MM.1S (cell line): ENCODE results near the gene PITPNM3.

Experiments
- EZH2 ChIP-seq: fragments of 300-600 bp; sonication (generic); optimal IDR thresholded peaks from 2 replicates; pipeline ENCODE3; 2017; ENCODE audit warnings: low read depth, mild to moderate bottlenecking, antibody characterized with exemption, low read length, mixed read lengths
- EZH2phosphoT487 ChIP-seq: fragments of 300-600 bp; sonication (generic); IDR thresholded peaks from 2 replicates; pipeline ENCODE4 v1.6.1; 2018; ENCODE audit warnings: antibody characterized with exemption, low read length
- TF ChIP-seq, protein P1 (sequence below): fragments of 300-600 bp; sonication (generic); IDR thresholded peaks from 2 replicates; pipeline ENCODE4 v1.5.1; 2016; ENCODE audit warnings: antibody characterized with exemption, low read length, mixed read lengths

DNA sequence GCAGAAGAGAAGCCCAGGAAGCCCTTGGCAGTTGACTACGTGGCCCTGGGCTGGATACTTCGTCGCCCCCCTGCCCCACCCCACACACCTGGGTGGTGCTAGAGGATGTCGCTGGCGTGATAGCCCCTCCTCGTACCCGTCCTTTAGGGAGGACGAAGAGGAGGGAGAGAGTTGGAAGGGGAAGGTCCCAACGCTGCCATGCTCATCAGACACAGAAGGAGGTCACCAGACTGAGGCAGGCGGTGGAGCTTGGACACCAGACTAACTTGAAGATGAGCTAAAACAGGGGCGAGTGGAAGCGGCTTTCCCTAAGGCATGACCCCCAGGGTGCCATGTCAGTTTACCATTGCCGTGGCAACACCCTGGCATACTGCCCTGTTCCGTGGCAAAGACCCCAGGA, 132.4 kb downstream of the PITPNM3 start:
- TF ChIP-seq, protein P1, sequence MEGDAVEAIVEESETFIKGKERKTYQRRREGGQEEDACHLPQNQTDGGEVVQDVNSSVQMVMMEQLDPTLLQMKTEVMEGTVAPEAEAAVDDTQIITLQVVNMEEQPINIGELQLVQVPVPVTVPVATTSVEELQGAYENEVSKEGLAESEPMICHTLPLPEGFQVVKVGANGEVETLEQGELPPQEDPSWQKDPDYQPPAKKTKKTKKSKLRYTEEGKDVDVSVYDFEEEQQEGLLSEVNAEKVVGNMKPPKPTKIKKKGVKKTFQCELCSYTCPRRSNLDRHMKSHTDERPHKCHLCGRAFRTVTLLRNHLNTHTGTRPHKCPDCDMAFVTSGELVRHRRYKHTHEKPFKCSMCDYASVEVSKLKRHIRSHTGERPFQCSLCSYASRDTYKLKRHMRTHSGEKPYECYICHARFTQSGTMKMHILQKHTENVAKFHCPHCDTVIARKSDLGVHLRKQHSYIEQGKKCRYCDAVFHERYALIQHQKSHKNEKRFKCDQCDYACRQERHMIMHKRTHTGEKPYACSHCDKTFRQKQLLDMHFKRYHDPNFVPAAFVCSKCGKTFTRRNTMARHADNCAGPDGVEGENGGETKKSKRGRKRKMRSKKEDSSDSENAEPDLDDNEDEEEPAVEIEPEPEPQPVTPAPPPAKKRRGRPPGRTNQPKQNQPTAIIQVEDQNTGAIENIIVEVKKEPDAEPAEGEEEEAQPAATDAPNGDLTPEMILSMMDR = no peak
- TF ChIP-seq EZH2 = no peak
- no peak for TF ChIP-seq EZH2phosphoT487
